HCT116 (cell line): ENCODE data around the gene LZTR1. TPM values are rescaled to one million over a fixed set of nuclear protein-coding genes. Genes with fewer than 3 reads are reported as not detected.

Source experiments
- ATAC-seq: fragments of 200-7000 bp; cut with Tn5 transposase; 2 replicates; pipeline ENCODE4 v1.9.1; 2020; ENCODE audit warnings: mild to moderate bottlenecking, moderate library complexity
- BruUV-seq: library from RNA; stranded (reverse); fragments of 400-500 nt; replicated peaks from 2 replicates; lab custom pipeline; 2021; lab: Mats Ljungman, UMichigan
- CTCF ChIA-PET: fragments of 300-600 bp; sonication (Branson Sonifier 250); formaldehyde crosslinking; loops from one replicate; lab custom pipeline; 2021; ENCODE audit warnings: antibody characterized with exemption; lab: Charles Lee
- POLR2A ChIA-PET: fragments of 300-600, 350-600 bp; sonication (Branson Sonifier 250); formaldehyde crosslinking; loops from one replicate; lab custom pipeline; 2021; ENCODE audit warnings: antibody characterized with exemption; lab: Charles Lee
- RAD21 ChIA-PET, 2 experiments: fragments of 300-600 bp; sonication (Branson Sonifier 250); formaldehyde crosslinking; loops; one replicate each; lab custom pipeline; 2023; ENCODE audit warnings: low total read pairs in 2 of 2; ENCODE audit not compliant: uncharacterized antibody in 2 of 2, unreplicated experiment in 2 of 2, low non-redundant PET in 1 of 2; lab: Charles Lee
- DNase-seq: peaks from one replicate; pipeline ENCODE4 v3.0.0-alpha.2; 2010; ENCODE audit warnings: low read depth, low spot score
- H2AFZ ChIP-seq: fragments of 200-600 bp; shearing (Covaris generic), sonication (generic); 2 replicates; pipeline ENCODE4 v1.6.1; 2017; ENCODE audit warnings: low read depth, mixed run types, mixed read lengths, antibody characterized with exemption, low read length; ENCODE audit not compliant: poor library complexity, severe bottlenecking
- H3K27ac ChIP-seq: 2 replicates; pipeline ENCODE4 v1.5.1; 2012; ENCODE audit warnings: low read depth, low read length
- H3K27me3 ChIP-seq: fragments of 200-600 bp; sonication (generic); 2 replicates; pipeline ENCODE4 v1.6.1; 2016; ENCODE audit warnings: mixed run types, low read length, mixed read lengths; ENCODE audit not compliant: insufficient read depth
- H3K36me3 ChIP-seq, 2 experiments: fragments of 200-500 bp in 1 of 2; fragments of 200-600 bp in 1 of 2; sonication (Bioruptor generic) in 1 of 2; sonication (generic) in 1 of 2; 2 replicates each; pipeline versions ENCODE4 v1.5.1 to v1.6.1; 2014 to 2016; ENCODE audit warnings: low read length in 2 of 2, inconsistent platforms in 1 of 2, mixed read lengths in 1 of 2, mixed run types in 1 of 2; ENCODE audit not compliant: insufficient read depth in 2 of 2, control insufficient read depth in 1 of 2
- H3K4me1 ChIP-seq, 2 experiments: fragments of 200-600 bp in 1 of 2; sonication (generic) in 1 of 2; 2 replicates each; pipeline versions ENCODE4 v1.5.1 to v1.6.1; 2012 to 2017; ENCODE audit warnings: low read length in 2 of 2, inconsistent platforms in 1 of 2, mild to moderate bottlenecking in 1 of 2, mixed read lengths in 1 of 2, mixed run types in 1 of 2, moderate library complexity in 1 of 2; ENCODE audit not compliant: insufficient read depth in 2 of 2, control insufficient read depth in 1 of 2
- H3K4me2 ChIP-seq: fragments of 200-600 bp; sonication (generic); 2 replicates; pipeline ENCODE4 v1.6.1; 2017; ENCODE audit warnings: mixed run types, low read length, mixed read lengths
- H3K4me3 ChIP-seq, 2 experiments: fragments of 200-600 bp in 1 of 2; sonication (generic) in 1 of 2; replicated peaks in 1 of 2; 2 replicates each; pipeline ENCODE4 v1.5.1; 2011 to 2016; ENCODE audit warnings: low read length in 2 of 2, control low read depth in 1 of 2, low read depth in 1 of 2, mild to moderate bottlenecking in 1 of 2, mixed read lengths in 1 of 2, mixed run types in 1 of 2
- H3K79me2 ChIP-seq: fragments of 200-600 bp; sonication (generic); 2 replicates; pipeline ENCODE4 v1.6.1; 2017; ENCODE audit warnings: mild to moderate bottlenecking, mixed run types, low read length, moderate library complexity, mixed read lengths; ENCODE audit not compliant: insufficient read depth
- H3K9ac ChIP-seq: fragments of 200-600 bp; sonication (generic); 2 replicates; pipeline ENCODE4 v1.6.1; 2016; ENCODE audit warnings: low read length, mixed read lengths
- H3K9me2 ChIP-seq: fragments of 200-600 bp; sonication (generic), shearing (Covaris generic); 2 replicates; pipeline ENCODE4 v1.6.1; 2017; ENCODE audit warnings: mixed run types, mild to moderate bottlenecking, moderate library complexity; ENCODE audit not compliant: insufficient read depth
- H3K9me3 ChIP-seq, 2 experiments: fragments of 200-500 bp in 1 of 2; fragments of 200-600 bp in 1 of 2; sonication (Bioruptor generic) in 1 of 2; sonication (generic) in 1 of 2; 2 replicates each; pipeline ENCODE4 v1.6.1; 2014 to 2017; ENCODE audit warnings: low read length in 2 of 2, mixed read lengths in 2 of 2, inconsistent platforms in 1 of 2, low read depth in 1 of 2, mild to moderate bottlenecking in 1 of 2, mixed run types in 1 of 2, moderate library complexity in 1 of 2; ENCODE audit not compliant: control insufficient read depth in 1 of 2, insufficient read depth in 1 of 2
- H4K20me1 ChIP-seq: fragments of 200-600 bp; sonication (generic), shearing (Covaris generic); 2 replicates; pipeline ENCODE4 v1.6.1; 2017; ENCODE audit warnings: mixed run types, mild to moderate bottlenecking, moderate library complexity; ENCODE audit not compliant: insufficient read depth
- CBX3 ChIP-seq: IDR thresholded peaks from 2 replicates; pipeline ENCODE4 v1.6.1; 2012; ENCODE audit warnings: low read depth
- CEBPB ChIP-seq: IDR thresholded peaks from 2 replicates; pipeline ENCODE4 v1.6.1; 2012; ENCODE audit warnings: low read depth
- EGR1 ChIP-seq: IDR thresholded peaks from 2 replicates; pipeline ENCODE4 v1.6.1; 2012; ENCODE audit warnings: low read depth
- EZH2 ChIP-seq: fragments of 200-600 bp; sonication (generic); IDR thresholded peaks from 2 replicates; pipeline ENCODE4 v1.6.1; 2017; ENCODE audit warnings: antibody characterized with exemption, mixed run types
- EZH2phosphoT487 ChIP-seq: fragments of 200-600 bp; IDR thresholded peaks from 2 replicates; pipeline ENCODE4 v1.6.1; 2018; ENCODE audit warnings: antibody characterized with exemption, borderline replicate concordance
- FOSL1 ChIP-seq: IDR thresholded peaks from 2 replicates; pipeline ENCODE4 v1.6.1; 2012; ENCODE audit warnings: low read depth
- POLR2A ChIP-seq: IDR thresholded peaks from 2 replicates; pipeline ENCODE4 v1.7.0; 2011; ENCODE audit warnings: borderline replicate concordance; ENCODE audit not compliant: insufficient read depth, insufficient read length; ENCODE audit errors: extremely low read depth
- POLR2AphosphoS5 ChIP-seq: IDR thresholded peaks from 2 replicates; pipeline ENCODE4 v1.6.1; 2011; ENCODE audit warnings: mild to moderate bottlenecking, low read depth, low read length, moderate library complexity
- RAD21 ChIP-seq: IDR thresholded peaks from 2 replicates; pipeline ENCODE4 v1.6.1; 2012; ENCODE audit warnings: low read depth, mild to moderate bottlenecking
- SP1 ChIP-seq: IDR thresholded peaks from 2 replicates; pipeline ENCODE4 v1.6.1; 2012; ENCODE audit warnings: low read depth
- TCF7L2 ChIP-seq: IDR thresholded peaks from 2 replicates; pipeline ENCODE4 v1.7.0; 2011; ENCODE audit warnings: borderline replicate concordance, inconsistent platforms; ENCODE audit not compliant: insufficient read depth, insufficient read length; ENCODE audit errors: extremely low read depth
- YY1 ChIP-seq: IDR thresholded peaks from 2 replicates; pipeline ENCODE4 v1.6.1; 2011; ENCODE audit warnings: low read length, low read depth, moderate library complexity, mild to moderate bottlenecking; ENCODE audit not compliant: insufficient replicate concordance; ENCODE audit errors: extremely low read depth
- ZFX ChIP-seq: fragments of 450-650 bp; IDR thresholded peaks from 2 replicates; pipeline ENCODE4 v1.6.1; 2017
- intact Hi-C: fragments of 100-400 bp; cut with micrococcal nuclease; formaldehyde crosslinking; loops from 2 replicates; pipeline ENCODE4 v1.10.0; 2022
- total RNA-seq: library from RNA; stranded (reverse); gene quantifications from one replicate; pipeline ENCODE4 v1.2.1, GENCODE V29; 2021; ENCODE audit not compliant: unreplicated experiment
- TF ChIP-seq, protein P1 (sequence below): IDR thresholded peaks from 2 replicates; pipeline ENCODE4 v1.6.1; 2012
- TF ChIP-seq, protein P2 (sequence below): IDR thresholded peaks from 2 replicates; pipeline ENCODE4 v1.6.1; 2012
- TF ChIP-seq, protein P3 (sequence below): IDR thresholded peaks from 2 replicates; pipeline ENCODE4 v1.6.1; 2012; ENCODE audit warnings: low read depth
- TF ChIP-seq, protein P4 (sequence below), 3 experiments: fragments of 200-600 bp in 1 of 3; sonication (generic) in 1 of 3; IDR thresholded peaks in 2 of 3; conservative IDR thresholded peaks in 1 of 3; 2 replicates each; pipeline ENCODE4 v1.5.1; 2012 to 2017; ENCODE audit warnings: low read depth in 2 of 3, low read length in 2 of 3, antibody characterized with exemption in 1 of 3, borderline replicate concordance in 1 of 3, control low read depth in 1 of 3, mild to moderate bottlenecking in 1 of 3, mixed read lengths in 1 of 3, mixed run types in 1 of 3, moderate library complexity in 1 of 3; ENCODE audit not compliant: insufficient read depth in 1 of 3

The LZTR1 gene
- total RNA-seq, 1 experiment from 2014 or later: 56.5 TPM

DNA sequence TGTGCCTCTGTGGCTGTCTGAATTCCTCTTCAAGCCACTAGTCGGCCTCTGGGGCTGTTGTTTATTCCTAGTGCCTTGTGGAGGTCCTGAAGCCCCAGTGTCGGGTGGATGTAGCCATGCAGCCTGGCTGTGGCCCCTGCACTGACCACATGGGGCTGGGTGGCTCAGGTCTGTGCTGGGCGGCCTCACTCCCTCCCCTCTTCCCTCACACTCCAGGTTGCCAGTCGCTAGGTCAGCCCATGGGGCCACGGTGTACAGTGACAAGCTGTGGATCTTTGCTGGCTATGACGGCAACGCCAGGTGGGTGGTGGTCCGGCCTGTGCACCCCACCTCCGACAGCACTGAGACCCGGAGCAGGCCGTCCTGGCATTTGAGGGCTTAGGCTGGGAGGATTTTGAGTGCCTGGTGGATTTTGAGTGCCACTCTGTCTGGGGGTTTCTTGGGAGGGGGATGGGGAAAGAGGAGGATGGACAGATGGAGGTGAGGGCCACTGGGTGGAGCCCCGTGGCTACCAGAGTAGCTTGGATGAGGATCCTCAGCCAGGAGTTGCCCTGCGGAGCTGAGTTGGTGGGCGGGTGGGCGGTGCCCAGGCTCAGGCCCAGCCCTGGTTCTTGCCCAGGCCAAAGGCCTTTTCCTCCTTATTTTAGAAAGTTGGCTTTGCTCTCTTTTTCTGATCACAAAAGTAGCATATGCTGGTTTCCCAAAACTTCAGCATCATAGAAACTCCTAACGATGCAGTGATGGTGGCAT is 6.7 kb downstream of the LZTR1 start:
- intact Hi-C loops: no loop called here
- no peak for TF ChIP-seq EZH2phosphoT487
- TF ChIP-seq CEBPB: no peak
- TF ChIP-seq, protein P1, sequence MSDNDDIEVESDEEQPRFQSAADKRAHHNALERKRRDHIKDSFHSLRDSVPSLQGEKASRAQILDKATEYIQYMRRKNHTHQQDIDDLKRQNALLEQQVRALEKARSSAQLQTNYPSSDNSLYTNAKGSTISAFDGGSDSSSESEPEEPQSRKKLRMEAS: no peak
- TF ChIP-seq CBX3: no peak
- no peak for TF ChIP-seq TCF7L2
- TF ChIP-seq, protein P2, sequence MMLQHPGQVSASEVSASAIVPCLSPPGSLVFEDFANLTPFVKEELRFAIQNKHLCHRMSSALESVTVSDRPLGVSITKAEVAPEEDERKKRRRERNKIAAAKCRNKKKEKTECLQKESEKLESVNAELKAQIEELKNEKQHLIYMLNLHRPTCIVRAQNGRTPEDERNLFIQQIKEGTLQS: no peak
- TF ChIP-seq YY1: no peak
- TF ChIP-seq POLR2A: no peak
- TF ChIP-seq EGR1: no peak
- no peak for TF ChIP-seq SP1
- TF ChIP-seq EZH2: no peak
- no peak for TF ChIP-seq ZFX
- TF ChIP-seq, protein P3, sequence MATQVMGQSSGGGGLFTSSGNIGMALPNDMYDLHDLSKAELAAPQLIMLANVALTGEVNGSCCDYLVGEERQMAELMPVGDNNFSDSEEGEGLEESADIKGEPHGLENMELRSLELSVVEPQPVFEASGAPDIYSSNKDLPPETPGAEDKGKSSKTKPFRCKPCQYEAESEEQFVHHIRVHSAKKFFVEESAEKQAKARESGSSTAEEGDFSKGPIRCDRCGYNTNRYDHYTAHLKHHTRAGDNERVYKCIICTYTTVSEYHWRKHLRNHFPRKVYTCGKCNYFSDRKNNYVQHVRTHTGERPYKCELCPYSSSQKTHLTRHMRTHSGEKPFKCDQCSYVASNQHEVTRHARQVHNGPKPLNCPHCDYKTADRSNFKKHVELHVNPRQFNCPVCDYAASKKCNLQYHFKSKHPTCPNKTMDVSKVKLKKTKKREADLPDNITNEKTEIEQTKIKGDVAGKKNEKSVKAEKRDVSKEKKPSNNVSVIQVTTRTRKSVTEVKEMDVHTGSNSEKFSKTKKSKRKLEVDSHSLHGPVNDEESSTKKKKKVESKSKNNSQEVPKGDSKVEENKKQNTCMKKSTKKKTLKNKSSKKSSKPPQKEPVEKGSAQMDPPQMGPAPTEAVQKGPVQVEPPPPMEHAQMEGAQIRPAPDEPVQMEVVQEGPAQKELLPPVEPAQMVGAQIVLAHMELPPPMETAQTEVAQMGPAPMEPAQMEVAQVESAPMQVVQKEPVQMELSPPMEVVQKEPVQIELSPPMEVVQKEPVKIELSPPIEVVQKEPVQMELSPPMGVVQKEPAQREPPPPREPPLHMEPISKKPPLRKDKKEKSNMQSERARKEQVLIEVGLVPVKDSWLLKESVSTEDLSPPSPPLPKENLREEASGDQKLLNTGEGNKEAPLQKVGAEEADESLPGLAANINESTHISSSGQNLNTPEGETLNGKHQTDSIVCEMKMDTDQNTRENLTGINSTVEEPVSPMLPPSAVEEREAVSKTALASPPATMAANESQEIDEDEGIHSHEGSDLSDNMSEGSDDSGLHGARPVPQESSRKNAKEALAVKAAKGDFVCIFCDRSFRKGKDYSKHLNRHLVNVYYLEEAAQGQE: no peak
- TF ChIP-seq RAD21: no peak
- no peak for TF ChIP-seq FOSL1
- TF ChIP-seq POLR2AphosphoS5: no peak
- TF ChIP-seq, protein P4, sequence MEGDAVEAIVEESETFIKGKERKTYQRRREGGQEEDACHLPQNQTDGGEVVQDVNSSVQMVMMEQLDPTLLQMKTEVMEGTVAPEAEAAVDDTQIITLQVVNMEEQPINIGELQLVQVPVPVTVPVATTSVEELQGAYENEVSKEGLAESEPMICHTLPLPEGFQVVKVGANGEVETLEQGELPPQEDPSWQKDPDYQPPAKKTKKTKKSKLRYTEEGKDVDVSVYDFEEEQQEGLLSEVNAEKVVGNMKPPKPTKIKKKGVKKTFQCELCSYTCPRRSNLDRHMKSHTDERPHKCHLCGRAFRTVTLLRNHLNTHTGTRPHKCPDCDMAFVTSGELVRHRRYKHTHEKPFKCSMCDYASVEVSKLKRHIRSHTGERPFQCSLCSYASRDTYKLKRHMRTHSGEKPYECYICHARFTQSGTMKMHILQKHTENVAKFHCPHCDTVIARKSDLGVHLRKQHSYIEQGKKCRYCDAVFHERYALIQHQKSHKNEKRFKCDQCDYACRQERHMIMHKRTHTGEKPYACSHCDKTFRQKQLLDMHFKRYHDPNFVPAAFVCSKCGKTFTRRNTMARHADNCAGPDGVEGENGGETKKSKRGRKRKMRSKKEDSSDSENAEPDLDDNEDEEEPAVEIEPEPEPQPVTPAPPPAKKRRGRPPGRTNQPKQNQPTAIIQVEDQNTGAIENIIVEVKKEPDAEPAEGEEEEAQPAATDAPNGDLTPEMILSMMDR (IDR thresholded peaks at IDR 0.05 in 2 of 3, conservative IDR thresholded peaks at IDR 0.05 in 1 of 3; ENCODE audit: borderline replicate concordance in 1 of 3, insufficient read depth in 1 of 3, low read depth in 2 of 3, low read length in 2 of 3): no peak
- TF ChIP-seq, all 23 proteins: peak for 0
- Histone ChIP-seq H3K79me2 (peaks cover 6% of the 10 kb centered on the region; the same call in 1 of the 2 replicates), H3K9ac (no peak overlapping the region), H3K27me3 (no peaks in the 10 kb centered on the region), H3K9me3 (no peaks in the 10 kb centered on the region), H3K4me2 (no peak overlapping the region), H3K36me3 (peaks cover 7 to 15% of the 10 kb centered on the region in 2 experiments; a peak in 2 of 4 replicates), H3K27ac (no peak overlapping the region), H3K9me2 (no peaks in the 10 kb centered on the region), H3K4me1 (no peaks in the 10 kb centered on the region), H3K4me3 (no peak overlapping the region), H2AFZ (no peak overlapping the region), H4K20me1 (no peaks in the 10 kb centered on the region)
- no peak for ATAC-seq
- BruUV-seq: no TSS peak
- POLR2A ChIA-PET: no interaction called here
- CTCF ChIA-PET: interaction anchor here (1.4 kb wide), 1 partner anchor 103 kb away, joined by 4 read pairs; no protein-coding TSS in a partner anchor
- DNase-seq: no peak
- RAD21 ChIA-PET: no interaction called here
